Activated T-cell treated with anti-CD3 and anti-CD28 coated beads, Interleukin-2, amount 50 U/mL, for 48 hours (primary cell): Measurements from ENCODE around the gene AGA.

Experiments
- DNase-seq, 2 experiments: peaks; one replicate each; pipeline ENCODE4 v3.0.0-alpha.2; 2020

AGA gene

GRCh38 chr4:177446586-177446985 is 4.3 kb upstream of the AGA start:
- DNase-seq: no peak

GRCh38 chr4:177444911-177445736 is 2.9 kb upstream of the AGA start:
- no peak for DNase-seq

- DNase-seq: peak; percentile 39 to 41
These were observed 1.0 kb downstream of the AGA start for GRCh38 chr4:177441061-177441802.

- no peak for DNase-seq
These were observed 5.8 kb downstream of the AGA start for GRCh38 chr4:177436456-177436855.

- DNase-seq: no peak
These were observed 7.6 kb downstream of the AGA start for GRCh38 chr4:177434667-177435066.

- DNase-seq: no peak
These were observed 15.0 kb downstream of the AGA start for GRCh38 chr4:177427192-177427591.

- DNase-seq: no peak
These were observed 22.8 kb downstream of the AGA start for GRCh38 chr4:177419434-177419833.

- no peak for DNase-seq
These were observed 28.6 kb downstream of the AGA start for GRCh38 chr4:177413656-177414055.

- DNase-seq: no peak
These were observed 29.2 kb downstream of the AGA start for GRCh38 chr4:177413076-177413475.

- no peak for DNase-seq
These were observed 30.2 kb downstream of the AGA start for GRCh38 chr4:177411996-177412395.

GRCh38 chr4:177410566-177410965 is 31.7 kb downstream of the AGA start:
- no peak for DNase-seq

GRCh38 chr4:177408023-177408422 is 34.2 kb downstream of the AGA start:
- no peak for DNase-seq

- DNase-seq: no peak
These were observed 36.7 kb downstream of the AGA start for GRCh38 chr4:177405508-177405907.

- no peak for DNase-seq
These were observed 37.3 kb downstream of the AGA start for GRCh38 chr4:177404986-177405385.

- DNase-seq: no peak
These were observed 37.9 kb downstream of the AGA start for GRCh38 chr4:177404342-177404741.

- DNase-seq: no peak
These were observed 38.5 kb downstream of the AGA start for GRCh38 chr4:177403746-177404145.

GRCh38 chr4:177401658-177402273 is 40.5 kb downstream of the AGA start:
- no peak for DNase-seq

- no peak for DNase-seq
These were observed 42.2 kb downstream of the AGA start for GRCh38 chr4:177400030-177400429.

- no peak for DNase-seq
These were observed 45.9 kb downstream of the AGA start for GRCh38 chr4:177396352-177396751.

- DNase-seq: peak in 1 of 2 experiments; percentile 24
These were observed 49.0 kb downstream of the AGA start for GRCh38 chr4:177393236-177393635.

- no peak for DNase-seq
These were observed 50.3 kb downstream of the AGA start for GRCh38 chr4:177391953-177392352.

- DNase-seq: no peak
These were observed 51.0 kb downstream of the AGA start for GRCh38 chr4:177391287-177391686.

GRCh38 chr4:177386278-177386815 is 55.9 kb downstream of the AGA start:
- DNase-seq: no peak
